MM.1S (cell line): ENCODE measurements around the gene LSMEM2.

Experiments
- DNase-seq: peaks from one replicate; pipeline ENCODE4 v3.0.0-alpha.2; 2015
- H2AFZ ChIP-seq: fragments of 300-600 bp; sonication (generic); 2 replicates; pipeline ENCODE4 v1.6.0; 2016; ENCODE audit warnings: antibody characterized with exemption, low read length
- H3F3A ChIP-seq: fragments of 300-600 bp; sonication (generic); 2 replicates; pipeline ENCODE4 v1.6.1; 2016; ENCODE audit warnings: mild to moderate bottlenecking, antibody characterized with exemption, low read length, moderate library complexity, mixed read lengths; ENCODE audit not compliant: insufficient read depth
- H3K27ac ChIP-seq: fragments of 300-600 bp; sonication (generic); 2 replicates; pipeline ENCODE4 v1.5.1; 2016; ENCODE audit warnings: mild to moderate bottlenecking, low read length
- H3K27me3 ChIP-seq: fragments of 300-600 bp; sonication (generic); replicated peaks from 2 replicates; pipeline ENCODE4 v1.6.0; 2016; ENCODE audit warnings: low read length; ENCODE audit not compliant: insufficient read depth
- H3K36me3 ChIP-seq: fragments of 300-600 bp; sonication (generic); replicated peaks from 2 replicates; pipeline ENCODE4 v1.6.1; 2016; ENCODE audit warnings: mild to moderate bottlenecking, low read length, mixed read lengths; ENCODE audit not compliant: insufficient read depth
- H3K4me1 ChIP-seq: fragments of 300-600 bp; sonication (generic); 2 replicates; pipeline ENCODE4 v1.6.1; 2016; ENCODE audit warnings: low read length, mixed read lengths
- H3K4me2 ChIP-seq: fragments of 300-600 bp; sonication (generic); 2 replicates; pipeline ENCODE4 v1.6.0; 2016; ENCODE audit warnings: low read depth, low read length
- H3K4me3 ChIP-seq: fragments of 300-600 bp; sonication (generic); 2 replicates; pipeline ENCODE4 v1.5.1; 2016; ENCODE audit warnings: low read length, mixed read lengths
- H3K79me2 ChIP-seq: fragments of 300-600 bp; sonication (generic); 2 replicates; pipeline ENCODE4 v1.6.1; 2016; ENCODE audit warnings: mixed run types, low read length, mixed read lengths
- H3K9ac ChIP-seq: fragments of 300-600 bp; sonication (generic); 2 replicates; pipeline ENCODE4 v1.6.1; 2016; ENCODE audit warnings: low read length, mixed read lengths
- H3K9me2 ChIP-seq: fragments of 300-600 bp; sonication (generic); replicated peaks from 2 replicates; pipeline ENCODE4 v1.6.1; 2016; ENCODE audit warnings: mild to moderate bottlenecking, low read length, mixed read lengths; ENCODE audit not compliant: insufficient read depth
- H3K9me3 ChIP-seq: fragments of 300-600 bp; sonication (generic); replicated peaks from 2 replicates; pipeline ENCODE4 v1.6.1; 2016; ENCODE audit warnings: mild to moderate bottlenecking, low read length, mixed read lengths; ENCODE audit not compliant: insufficient read depth
- H4K20me1 ChIP-seq: fragments of 300-600 bp; sonication (generic); 2 replicates; pipeline ENCODE4 v1.6.1; 2016; ENCODE audit warnings: mild to moderate bottlenecking, low read length, moderate library complexity, mixed read lengths; ENCODE audit not compliant: insufficient read depth
- CTCF ChIP-seq: fragments of 300-600 bp; sonication (generic); IDR thresholded peaks from 2 replicates; pipeline ENCODE4 v1.5.1; 2016; ENCODE audit warnings: antibody characterized with exemption, low read length, mixed read lengths
- EZH2 ChIP-seq: fragments of 300-600 bp; sonication (generic); optimal IDR thresholded peaks from 2 replicates; pipeline ENCODE3; 2017; ENCODE audit warnings: low read depth, mild to moderate bottlenecking, antibody characterized with exemption, low read length, mixed read lengths
- EZH2phosphoT487 ChIP-seq: fragments of 300-600 bp; sonication (generic); IDR thresholded peaks from 2 replicates; pipeline ENCODE4 v1.6.1; 2018; ENCODE audit warnings: antibody characterized with exemption, low read length

Gene LSMEM2

GRCh38 chr3:50278880-50279224, at the start of gene LSMEM2:
LSMEM2 (plus strand) TSS chr3:50279087; CDS start chr3:50279114, 27 bp downstream.
- H3K27me3 ChIP-seq, result peaks cover 48% of the 10 kb centered on the region
- no peak within 1 kb of the TSS for H3K4me3 ChIP-seq
- H3K79me2 ChIP-seq, result no peaks in the 10 kb centered on the region
- H4K20me1 ChIP-seq, result no peaks in the 10 kb centered on the region
- H3K27ac ChIP-seq, result no peak within 1 kb of the TSS
- no peak for DNase-seq
- no peak within 1 kb of the TSS for H2AFZ ChIP-seq
- peaks cover 8% of the 10 kb centered on the region; the same call in 1 of the 2 replicates for H3K4me1 ChIP-seq
- no peaks in the 10 kb centered on the region for H3K9me3 ChIP-seq
- no peaks in the 10 kb centered on the region for H3K9me2 ChIP-seq
- H3K4me2 ChIP-seq, result no peak within 1 kb of the TSS
- no peaks in the 10 kb centered on the region for H3F3A ChIP-seq
- no peak within 1 kb of the TSS for H3K9ac ChIP-seq
- H3K36me3 ChIP-seq, result no peaks in the 10 kb centered on the region
- TF ChIP-seq EZH2, result no peak
- no peak for TF ChIP-seq EZH2phosphoT487
- no peak for TF ChIP-seq CTCF

- 0 out of 2 replicates have a peak, but pooled peaks cover 9% of the 10 kb centered on the region for H3K79me2 ChIP-seq
- TF ChIP-seq EZH2, result no peak
- no peak for TF ChIP-seq CTCF
- no peak for TF ChIP-seq EZH2phosphoT487
- H3K4me2 ChIP-seq, result no peak overlapping the region
- H2AFZ ChIP-seq, result no peak overlapping the region
- peaks cover 10% of the 10 kb centered on the region for H3K27me3 ChIP-seq
- H3F3A ChIP-seq, result peaks cover 5% of the 10 kb centered on the region; the same call in 1 of the 2 replicates
- H3K9ac ChIP-seq, result no peak overlapping the region
- H3K27ac ChIP-seq, result no peak overlapping the region
- H3K36me3 ChIP-seq, result no peaks in the 10 kb centered on the region
- no peaks in the 10 kb centered on the region for H4K20me1 ChIP-seq
- no peak overlapping the region for H3K4me3 ChIP-seq
- no peaks in the 10 kb centered on the region for H3K9me3 ChIP-seq
- no peaks in the 10 kb centered on the region for H3K9me2 ChIP-seq
- peaks cover 8% of the 10 kb centered on the region for H3K4me1 ChIP-seq
- no peak for DNase-seq
Observed at GRCh38 chr3:50229490-50229889, 49.4 kb upstream of the LSMEM2 start.

DNA sequence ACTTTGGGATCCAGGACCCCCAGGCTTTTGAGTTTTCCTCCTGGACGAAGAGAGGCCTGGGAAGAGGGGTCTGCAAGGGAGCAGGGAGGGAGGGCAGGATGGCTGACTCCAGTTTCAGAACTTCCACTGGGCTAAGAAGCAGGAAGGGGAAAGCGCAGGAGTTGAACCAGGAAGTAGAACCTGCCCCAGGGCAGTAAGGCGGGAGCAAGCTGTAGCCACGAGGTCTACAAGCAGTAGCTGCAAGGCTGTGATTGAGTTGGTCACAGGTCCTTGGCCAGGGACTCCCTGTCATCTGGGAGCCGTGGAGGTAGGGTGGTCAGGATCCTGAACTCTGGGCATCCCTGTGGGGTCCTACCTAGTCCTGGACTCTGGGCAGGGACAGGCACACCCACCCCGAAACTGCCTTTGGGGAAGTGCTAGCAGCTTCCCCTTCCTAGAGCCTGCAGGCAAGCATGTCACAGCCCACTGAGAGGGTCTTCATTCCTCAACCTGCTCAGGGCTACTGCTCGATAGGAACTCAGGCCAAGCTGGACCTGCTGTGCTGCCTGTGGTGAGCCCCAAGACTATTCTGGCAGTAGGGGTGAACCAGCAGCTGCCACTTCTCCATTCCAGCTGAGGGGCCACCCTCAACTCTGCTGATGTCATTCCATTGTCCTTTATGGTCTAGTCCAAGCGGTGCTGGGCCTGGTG, 48.6 kb upstream of the LSMEM2 start:
- 0 out of 2 replicates have a peak, but pooled peaks cover 9% of the 10 kb centered on the region for H3K79me2 ChIP-seq
- no peak overlapping the region for H3K9ac ChIP-seq
- no peaks in the 10 kb centered on the region for H3K9me2 ChIP-seq
- H3K9me3 ChIP-seq, result no peaks in the 10 kb centered on the region
- peaks cover 5% of the 10 kb centered on the region; the same call in 1 of the 2 replicates for H3F3A ChIP-seq
- TF ChIP-seq CTCF (no peak), EZH2 (no peak), EZH2phosphoT487 (no peak)
- no peaks in the 10 kb centered on the region for H3K36me3 ChIP-seq
- no peak overlapping the region for H2AFZ ChIP-seq
- no peak overlapping the region for H3K27ac ChIP-seq
- no peak for DNase-seq
- no peak overlapping the region for H3K4me3 ChIP-seq
- no peaks in the 10 kb centered on the region for H4K20me1 ChIP-seq
- H3K27me3 ChIP-seq, result peaks cover 4% of the 10 kb centered on the region; the same call in 1 of the 2 replicates
- no peak overlapping the region for H3K4me2 ChIP-seq
- peaks cover 8% of the 10 kb centered on the region for H3K4me1 ChIP-seq
